GM20000 (cell line): ENCODE measurements around the gene WSCD2.

Experiments
- DNase-seq: peaks from one replicate; pipeline ENCODE4 v3.0.0; 2012; ENCODE audit warnings: low spot score
- TF ChIP-seq, protein P1 (sequence below): IDR thresholded peaks from 2 replicates; pipeline ENCODE4 v1.5.1; 2012; ENCODE audit warnings: mild to moderate bottlenecking, control low read depth; ENCODE audit errors: extremely low read depth, missing control alignments

The WSCD2 gene

GRCh38 chr12:108162207-108162606 lies 33.1 kb downstream of the WSCD2 start:
- TF ChIP-seq, protein P1, sequence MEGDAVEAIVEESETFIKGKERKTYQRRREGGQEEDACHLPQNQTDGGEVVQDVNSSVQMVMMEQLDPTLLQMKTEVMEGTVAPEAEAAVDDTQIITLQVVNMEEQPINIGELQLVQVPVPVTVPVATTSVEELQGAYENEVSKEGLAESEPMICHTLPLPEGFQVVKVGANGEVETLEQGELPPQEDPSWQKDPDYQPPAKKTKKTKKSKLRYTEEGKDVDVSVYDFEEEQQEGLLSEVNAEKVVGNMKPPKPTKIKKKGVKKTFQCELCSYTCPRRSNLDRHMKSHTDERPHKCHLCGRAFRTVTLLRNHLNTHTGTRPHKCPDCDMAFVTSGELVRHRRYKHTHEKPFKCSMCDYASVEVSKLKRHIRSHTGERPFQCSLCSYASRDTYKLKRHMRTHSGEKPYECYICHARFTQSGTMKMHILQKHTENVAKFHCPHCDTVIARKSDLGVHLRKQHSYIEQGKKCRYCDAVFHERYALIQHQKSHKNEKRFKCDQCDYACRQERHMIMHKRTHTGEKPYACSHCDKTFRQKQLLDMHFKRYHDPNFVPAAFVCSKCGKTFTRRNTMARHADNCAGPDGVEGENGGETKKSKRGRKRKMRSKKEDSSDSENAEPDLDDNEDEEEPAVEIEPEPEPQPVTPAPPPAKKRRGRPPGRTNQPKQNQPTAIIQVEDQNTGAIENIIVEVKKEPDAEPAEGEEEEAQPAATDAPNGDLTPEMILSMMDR: no peak

DNA sequence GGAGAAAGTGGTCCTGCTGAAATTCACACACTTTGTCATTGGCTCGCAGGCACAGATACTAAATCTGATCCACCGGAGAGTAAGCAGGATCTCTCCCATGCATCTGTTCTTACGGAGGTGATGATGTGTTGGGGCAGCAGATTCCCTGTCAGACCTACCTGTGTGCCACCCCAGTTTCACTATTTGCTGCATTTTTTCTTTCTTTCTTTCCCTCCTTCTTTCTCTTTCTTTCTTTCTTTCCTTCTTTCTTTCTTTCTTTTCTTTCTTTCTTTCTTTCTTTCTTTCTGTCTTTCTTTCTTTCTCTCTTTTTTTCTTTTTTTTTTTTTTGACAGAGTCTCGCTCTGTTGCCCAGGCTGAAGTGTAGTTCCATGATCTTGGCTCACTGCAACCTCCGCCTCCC lies 37.4 kb downstream of the WSCD2 start:
- TF ChIP-seq, protein P1: no peak
- DNase-seq: no peak

More at GRCh38 chr12:108162207-108162606, 33.1 kb downstream of the WSCD2 start:
- DNase-seq: no peak

GRCh38 chr12:108167974-108168373 lies 38.9 kb downstream of the WSCD2 start:
- TF ChIP-seq, protein P1: no peak
- no peak for DNase-seq

DNA sequence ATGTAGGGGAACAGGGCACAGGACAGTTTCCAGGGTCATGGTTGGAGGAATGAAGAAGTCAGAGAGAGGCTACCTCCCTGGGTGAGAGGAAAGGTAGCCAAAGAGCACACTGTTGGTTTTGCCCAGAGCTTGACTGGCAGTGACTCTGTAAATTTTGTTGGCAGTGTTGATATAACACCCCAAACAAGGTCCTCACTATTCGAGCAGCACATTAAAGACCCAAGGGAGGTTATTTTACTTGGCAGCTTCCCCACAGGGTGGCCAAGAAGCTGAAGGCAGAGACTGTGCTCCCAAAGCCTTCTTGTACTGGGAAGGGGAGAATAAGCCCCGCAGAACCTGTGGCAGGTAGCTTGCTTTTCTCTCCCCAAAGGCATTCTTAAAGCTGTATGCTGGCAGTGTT lies 40.6 kb downstream of the WSCD2 start:
- TF ChIP-seq, protein P1: no peak
- DNase-seq: no peak

GRCh38 chr12:108170164-108170563 lies 41.1 kb downstream of the WSCD2 start:
- TF ChIP-seq, protein P1: no peak
- no peak for DNase-seq

DNA sequence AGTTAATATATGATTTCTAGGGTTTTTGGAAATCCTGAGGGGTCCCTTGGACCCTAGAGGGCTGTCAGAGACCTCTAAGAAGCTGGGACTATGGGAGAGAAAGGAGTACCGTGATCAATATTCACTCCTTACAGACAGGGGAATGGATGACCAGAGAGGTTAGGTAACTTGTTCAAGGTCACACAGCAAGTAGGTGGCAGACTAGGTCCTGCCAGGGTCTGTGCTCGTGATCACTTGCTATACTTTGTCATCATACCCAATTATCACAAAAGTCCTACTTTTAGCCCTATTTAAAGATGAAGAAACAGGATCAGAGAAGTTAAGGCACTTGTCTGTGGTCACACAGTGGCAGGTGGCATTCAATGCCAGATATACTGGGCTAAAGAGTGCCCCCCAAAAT lies 42.9 kb downstream of the WSCD2 start:
- DNase-seq: no peak
- TF ChIP-seq, protein P1: no peak

GRCh38 chr12:108173160-108173559 lies 44.1 kb downstream of the WSCD2 start:
- DNase-seq: no peak
- TF ChIP-seq, protein P1: no peak
